PC-9 (cell line): Measurements from ENCODE around the gene AUTS2. TPM values are rescaled to one million over a fixed set of nuclear protein-coding genes. Genes with fewer than 3 reads are reported as not detected.

Experiments
- BruUV-seq: library from RNA; stranded (reverse); fragments of 400-500 nt; replicated peaks from 2 replicates; lab custom pipeline; 2021; lab: Mats Ljungman, UMichigan
- CTCF ChIA-PET: fragments of 300-600 bp; sonication (Branson Sonifier 250); formaldehyde crosslinking; loops from one replicate; lab custom pipeline; 2022; ENCODE audit warnings: antibody characterized with exemption; lab: Charles Lee
- POLR2A ChIA-PET: fragments of 300-600 bp; sonication (Branson Sonifier 250); formaldehyde crosslinking; loops from one replicate; lab custom pipeline; 2022; ENCODE audit warnings: antibody characterized with exemption; ENCODE audit not compliant: unreplicated experiment; lab: Charles Lee
- DNase-seq, 2 experiments: peaks; one replicate each; pipeline versions ENCODE4 v3.0.0 to v3.0.0-alpha.2; 2015 to 2022; ENCODE audit warnings: mixed read lengths in 1 of 2
- H2AFZ ChIP-seq: fragments of 200-600 bp; sonication (generic); 2 replicates; pipeline ENCODE4 v1.8.1; 2017; ENCODE audit warnings: antibody characterized with exemption
- H3F3A ChIP-seq: fragments of 200-600 bp; sonication (generic); 2 replicates; pipeline ENCODE4 v1.8.1; 2017; ENCODE audit warnings: antibody characterized with exemption, mild to moderate bottlenecking, low read depth; ENCODE audit not compliant: insufficient read depth
- H3K27ac ChIP-seq: fragments of 200-600 bp; sonication (generic); 2 replicates; pipeline ENCODE4 v1.6.1; 2016; ENCODE audit warnings: mixed run types
- H3K27me3 ChIP-seq: fragments of 200-600 bp; sonication (generic); 2 replicates; pipeline ENCODE4 v1.6.1; 2016; ENCODE audit warnings: low read depth, mixed run types; ENCODE audit not compliant: insufficient read depth
- H3K36me3 ChIP-seq: fragments of 200-600 bp; sonication (generic); 2 replicates; pipeline ENCODE4 v1.6.1; 2016; ENCODE audit warnings: low read depth, mixed run types
- H3K4me1 ChIP-seq: fragments of 200-600 bp; sonication (generic); replicated peaks from 2 replicates; pipeline ENCODE4 v1.6.1; 2016; ENCODE audit warnings: mixed run types; ENCODE audit not compliant: insufficient read depth
- H3K4me2 ChIP-seq: fragments of 200-600 bp; sonication (generic); 2 replicates; pipeline ENCODE4 v1.6.1; 2017; ENCODE audit warnings: mixed run types
- H3K4me3 ChIP-seq: fragments of 200-600 bp; sonication (generic); 2 replicates; pipeline ENCODE4 v1.6.1; 2016; ENCODE audit warnings: mixed run types
- H3K79me2 ChIP-seq: fragments of 200-600 bp; sonication (generic); 2 replicates; pipeline ENCODE4 v1.6.1; 2017; ENCODE audit warnings: low read depth, mixed run types
- H3K9me2 ChIP-seq: fragments of 200-600 bp; sonication (generic); 2 replicates; pipeline ENCODE4 v1.8.1; 2017; ENCODE audit warnings: mild to moderate bottlenecking; ENCODE audit not compliant: insufficient read depth
- H3K9me3 ChIP-seq: fragments of 200-600 bp; sonication (generic); 2 replicates; pipeline ENCODE4 v1.8.1; 2016; ENCODE audit warnings: low read depth; ENCODE audit not compliant: insufficient read depth
- H4K20me1 ChIP-seq: fragments of 200-600 bp; sonication (generic); 2 replicates; pipeline ENCODE4 v1.8.1; 2017; ENCODE audit not compliant: insufficient read depth
- CTCF ChIP-seq: fragments of 200-600 bp; sonication (generic); conservative IDR thresholded peaks from 2 replicates; pipeline ENCODE4 v1.6.1; 2017; ENCODE audit warnings: mixed run types, antibody characterized with exemption, mild to moderate bottlenecking, moderate library complexity
- EZH2 ChIP-seq: fragments of 200-600 bp; sonication (generic); IDR thresholded peaks from 2 replicates; pipeline ENCODE4 v1.8.0; 2017; ENCODE audit warnings: antibody characterized with exemption, low read depth
- intact Hi-C: fragments of 100-400 bp; cut with micrococcal nuclease; formaldehyde crosslinking; loops from one replicate; pipeline ENCODE4 v1.10.0; 2022; ENCODE audit not compliant: unreplicated experiment
- total RNA-seq: library from RNA; stranded (reverse); gene quantifications from 2 replicates; pipeline ENCODE4 v1.2.3, GENCODE V29; 2021

The AUTS2 gene
- total RNA-seq, 1 experiment from 2014 or later: not detected

- intact Hi-C loops: no loop called here
- Histone ChIP-seq H4K20me1 (no peaks in the 10 kb centered on the region), H3K4me3 (no peak overlapping the region), H3K79me2 (no peaks in the 10 kb centered on the region), H3F3A (no peaks in the 10 kb centered on the region), H3K4me2 (no peak overlapping the region), H3K4me1 (no peaks in the 10 kb centered on the region), H3K9me3 (no peaks in the 10 kb centered on the region), H3K36me3 (no peaks in the 10 kb centered on the region), H2AFZ (no peak overlapping the region), H3K27me3 (no peaks in the 10 kb centered on the region), H3K9me2 (no peaks in the 10 kb centered on the region), H3K27ac (no peak overlapping the region)
- CTCF ChIA-PET: no interaction called here
- no peak for TF ChIP-seq CTCF
- TF ChIP-seq EZH2: no peak
- DNase-seq: no peak
- BruUV-seq: no TSS peak
- POLR2A ChIA-PET: no interaction called here
Measured at GRCh38 chr7:69686366-69686765, 88.1 kb downstream of the AUTS2 start.

GRCh38 chr7:69687739-69688433 is 89.6 kb downstream of the AUTS2 start:
- no peaks in the 10 kb centered on the region for H3K36me3 ChIP-seq
- no peaks in the 10 kb centered on the region for H4K20me1 ChIP-seq
- DNase-seq: no peak
- H3F3A ChIP-seq: no peaks in the 10 kb centered on the region
- no peaks in the 10 kb centered on the region for H3K4me1 ChIP-seq
- H3K27ac ChIP-seq: no peak overlapping the region
- no peak overlapping the region for H3K4me3 ChIP-seq
- intact Hi-C loops: no loop called here
- POLR2A ChIA-PET: no interaction called here
- CTCF ChIA-PET: no interaction called here
- H2AFZ ChIP-seq: no peak overlapping the region
- H3K9me3 ChIP-seq: no peaks in the 10 kb centered on the region
- H3K4me2 ChIP-seq: no peak overlapping the region
- no peaks in the 10 kb centered on the region for H3K9me2 ChIP-seq
- no peak for TF ChIP-seq EZH2
- TF ChIP-seq CTCF: no peak
- H3K79me2 ChIP-seq: no peaks in the 10 kb centered on the region
- BruUV-seq: no TSS peak
- H3K27me3 ChIP-seq: no peaks in the 10 kb centered on the region

GRCh38 chr7:69690329-69690728 is 92.1 kb downstream of the AUTS2 start:
- no peaks in the 10 kb centered on the region for H3K36me3 ChIP-seq
- H3K4me1 ChIP-seq: no peaks in the 10 kb centered on the region
- no peaks in the 10 kb centered on the region for H3K27me3 ChIP-seq
- H3K79me2 ChIP-seq: no peaks in the 10 kb centered on the region
- ChIA-PET CTCF (no interaction called here), POLR2A (no interaction called here)
- no peaks in the 10 kb centered on the region for H3K9me3 ChIP-seq
- H3K9me2 ChIP-seq: no peaks in the 10 kb centered on the region
- H3K4me2 ChIP-seq: no peak overlapping the region
- H3K27ac ChIP-seq: no peak overlapping the region
- H3F3A ChIP-seq: no peaks in the 10 kb centered on the region
- no peak for DNase-seq
- no TSS peak for BruUV-seq
- H3K4me3 ChIP-seq: no peak overlapping the region
- no peak overlapping the region for H2AFZ ChIP-seq
- no peak for TF ChIP-seq EZH2
- TF ChIP-seq CTCF: no peak
- no peaks in the 10 kb centered on the region for H4K20me1 ChIP-seq
- intact Hi-C loops: no loop called here
